ENCODE measurements around the gene FLRT2. TPM values are rescaled to one million over a fixed set of nuclear protein-coding genes. Genes with fewer than 3 reads are reported as not detected.

Gene FLRT2
- total and polyA plus RNA-seq, 12 donors = 3.3 to 112 (median 17.4) TPM

DNA sequence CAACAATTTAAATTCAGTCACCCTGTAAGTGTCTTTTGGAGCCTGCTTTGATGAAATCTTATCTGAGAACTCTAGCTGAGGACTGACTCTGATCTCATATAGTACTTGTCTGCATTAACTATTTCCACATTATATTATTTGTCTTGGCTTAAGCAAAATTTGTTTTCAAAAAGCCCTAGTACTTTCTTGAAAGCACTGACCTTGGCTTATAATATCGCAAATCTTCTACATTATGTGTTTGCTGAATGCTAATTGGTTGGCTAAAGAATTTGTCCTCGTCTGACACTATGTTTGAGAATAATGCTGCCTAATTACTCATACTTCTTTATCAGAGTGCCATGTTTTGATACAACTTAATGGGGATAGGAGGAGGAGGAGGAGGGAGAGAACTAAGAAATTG, 46.9 kb upstream of the FLRT2 start:
- DNase-seq = no peak
- peaks cover 7 to 12% of the 10 kb centered on the region in 2 donors for H3K4me1 ChIP-seq (replicated peaks in 1 of 2)
- 21 to 30% (median 26%) methylated on average over 2 of the region's 2 CpGs for WGBS, 4 donors
- H3K4me3 ChIP-seq = no peak overlapping the region
- no peaks in the 10 kb centered on the region for H3K36me3 ChIP-seq (replicated peaks in 1 of 2)
- H3K27ac ChIP-seq = no peak overlapping the region
- no peaks in the 10 kb centered on the region for H3K27me3 ChIP-seq
- no peaks in the 10 kb centered on the region for H3K9me3 ChIP-seq (replicated peaks in 1 of 3)
- TF ChIP-seq, protein P1, sequence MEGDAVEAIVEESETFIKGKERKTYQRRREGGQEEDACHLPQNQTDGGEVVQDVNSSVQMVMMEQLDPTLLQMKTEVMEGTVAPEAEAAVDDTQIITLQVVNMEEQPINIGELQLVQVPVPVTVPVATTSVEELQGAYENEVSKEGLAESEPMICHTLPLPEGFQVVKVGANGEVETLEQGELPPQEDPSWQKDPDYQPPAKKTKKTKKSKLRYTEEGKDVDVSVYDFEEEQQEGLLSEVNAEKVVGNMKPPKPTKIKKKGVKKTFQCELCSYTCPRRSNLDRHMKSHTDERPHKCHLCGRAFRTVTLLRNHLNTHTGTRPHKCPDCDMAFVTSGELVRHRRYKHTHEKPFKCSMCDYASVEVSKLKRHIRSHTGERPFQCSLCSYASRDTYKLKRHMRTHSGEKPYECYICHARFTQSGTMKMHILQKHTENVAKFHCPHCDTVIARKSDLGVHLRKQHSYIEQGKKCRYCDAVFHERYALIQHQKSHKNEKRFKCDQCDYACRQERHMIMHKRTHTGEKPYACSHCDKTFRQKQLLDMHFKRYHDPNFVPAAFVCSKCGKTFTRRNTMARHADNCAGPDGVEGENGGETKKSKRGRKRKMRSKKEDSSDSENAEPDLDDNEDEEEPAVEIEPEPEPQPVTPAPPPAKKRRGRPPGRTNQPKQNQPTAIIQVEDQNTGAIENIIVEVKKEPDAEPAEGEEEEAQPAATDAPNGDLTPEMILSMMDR (IDR thresholded peaks at IDR 0.05) = no peak
- TF ChIP-seq POLR2A (IDR thresholded peaks at IDR 0.05) = no peak
- intact Hi-C loops (cut with DNase I) = no loop called here

DNA sequence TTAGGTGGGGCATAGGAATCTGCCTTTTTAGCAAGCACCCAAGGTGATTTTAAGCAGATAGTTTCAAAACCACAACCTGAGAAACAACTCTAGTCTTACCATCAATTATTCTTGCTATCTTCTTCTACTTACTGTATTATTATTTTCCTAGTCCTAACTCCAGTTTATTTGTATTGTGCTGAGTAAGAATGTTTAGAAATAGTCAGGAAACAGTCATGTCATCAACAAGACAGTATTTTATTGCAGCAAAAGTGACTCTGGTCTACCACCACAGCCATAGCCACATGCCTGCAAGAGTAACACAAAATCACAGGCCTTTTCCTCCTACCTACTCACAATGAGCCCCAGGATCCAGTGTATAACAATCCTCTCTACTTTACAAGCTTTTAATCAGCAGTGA, 46.3 kb upstream of the FLRT2 start:
- peaks cover 7 to 12% of the 10 kb centered on the region in 2 donors for H3K4me1 ChIP-seq (replicated peaks in 1 of 2)
- no peak for TF ChIP-seq POLR2A (IDR thresholded peaks at IDR 0.05)
- TF ChIP-seq, protein P1 (IDR thresholded peaks at IDR 0.05) = no peak
- DNase-seq = no peak
- no peak overlapping the region for H3K27ac ChIP-seq
- H3K36me3 ChIP-seq (replicated peaks in 1 of 2) = no peaks in the 10 kb centered on the region
- no peaks in the 10 kb centered on the region for H3K27me3 ChIP-seq
- intact Hi-C loops (cut with DNase I) = no loop called here
- H3K9me3 ChIP-seq (replicated peaks in 1 of 3) = no peaks in the 10 kb centered on the region
- H3K4me3 ChIP-seq = no peak overlapping the region

DNA sequence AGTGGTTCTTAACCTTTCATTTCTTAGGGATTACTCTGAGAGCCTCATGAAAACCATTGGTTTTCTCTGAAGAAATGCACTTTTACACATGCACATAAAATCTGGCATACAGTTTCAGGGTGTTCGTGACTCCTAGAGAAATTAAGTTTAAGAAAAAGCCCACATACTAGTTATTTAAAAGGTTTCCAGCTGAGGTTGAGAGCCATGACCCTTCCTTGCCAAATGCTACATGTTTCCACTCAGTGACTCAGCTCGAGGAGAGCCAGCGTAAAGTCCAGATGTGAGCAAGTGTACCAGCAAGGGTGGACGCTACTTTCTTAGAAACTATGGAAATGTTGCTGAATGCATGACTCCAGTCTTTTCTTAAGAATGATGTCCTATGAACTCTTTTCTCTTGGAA, 42.7 kb upstream of the FLRT2 start:
- Histone ChIP-seq H3K27me3 (no peaks in the 10 kb centered on the region), H3K4me3 (no peak overlapping the region), H3K9me3 (replicated peaks in 1 of 3) (no peaks in the 10 kb centered on the region), H3K27ac (no peak overlapping the region), H3K4me1 (replicated peaks in 1 of 2) (peaks cover 7 to 12% of the 10 kb centered on the region in 2 donors), H3K36me3 (replicated peaks in 1 of 2) (no peaks in the 10 kb centered on the region)
- no peak for DNase-seq
- 78 to 87% (median 82%) methylated on average over 4 of the region's 4 CpGs for WGBS, 4 donors
- intact Hi-C loops (cut with DNase I) = no loop called here
- no peak for TF ChIP-seq POLR2A (IDR thresholded peaks at IDR 0.05)
- TF ChIP-seq, protein P1 (IDR thresholded peaks at IDR 0.05) = no peak

DNA sequence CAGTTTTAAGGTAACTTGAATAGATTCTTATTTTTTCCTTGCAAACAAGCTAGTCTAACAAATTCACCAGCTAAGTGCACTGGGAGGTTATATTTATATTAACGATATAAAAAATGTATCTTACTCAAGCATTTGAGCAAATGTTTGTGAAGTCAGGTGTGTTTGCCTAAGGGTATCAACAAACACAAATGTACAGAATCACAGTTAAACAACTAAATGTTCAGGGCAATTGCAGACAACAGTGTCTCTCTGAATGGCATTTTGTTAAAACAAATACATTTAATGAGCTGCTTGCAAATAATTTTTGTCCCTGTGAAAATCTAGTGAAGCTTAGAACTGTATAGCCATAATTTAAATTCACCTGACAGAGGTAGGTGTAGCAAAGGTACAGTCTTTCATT, 28.2 kb upstream of the FLRT2 start:
- Histone ChIP-seq H3K9me3 (replicated peaks in 1 of 3) (no peaks in the 10 kb centered on the region), H3K27ac (no peak overlapping the region), H3K27me3 (no peaks in the 10 kb centered on the region), H3K4me3 (no peak overlapping the region), H3K4me1 (replicated peaks in 1 of 2) (no peaks in the 10 kb centered on the region), H3K36me3 (replicated peaks in 1 of 2) (no peaks in the 10 kb centered on the region)
- WGBS, 4 donors = 80 to 98% (median 86%) methylated on average over 1 of the region's 1 CpG
- intact Hi-C loops (cut with DNase I) = no loop called here
- TF ChIP-seq POLR2A (IDR thresholded peaks at IDR 0.05) = no peak
- TF ChIP-seq, protein P1 (IDR thresholded peaks at IDR 0.05) = no peak
- DNase-seq = no peak

Data from adrenal gland (tissue), 12 donors.